Right kidney (tissue), 1 donor: ENCODE results near the gene RAB9A.

Experiments used
- DNase-seq: peaks from one replicate; pipeline ENCODE4 v3.0.0-alpha.2; 2016

RAB9A gene

GRCh38 chrX:13742397-13743176 is 53.7 kb downstream of the RAB9A start:
- DNase-seq, result no peak

- no peak for DNase-seq
These were observed 58.9 kb downstream of the RAB9A start for GRCh38 chrX:13747836-13748235.

- no peak for DNase-seq
These were observed 59.6 kb downstream of the RAB9A start for GRCh38 chrX:13748486-13748885.

GRCh38 chrX:13750204-13750603 is 61.3 kb downstream of the RAB9A start:
- DNase-seq, result no peak

GRCh38 chrX:13750812-13751211 is 61.9 kb downstream of the RAB9A start:
- DNase-seq, result no peak

- no peak for DNase-seq
These were observed 63.2 kb downstream of the RAB9A start for GRCh38 chrX:13752141-13752540.

- no peak for DNase-seq
These were observed 63.7 kb downstream of the RAB9A start for GRCh38 chrX:13752646-13753045.

- DNase-seq, result no peak
These were observed 65.8 kb downstream of the RAB9A start for GRCh38 chrX:13754765-13755164.

- no peak for DNase-seq
These were observed 66.3 kb downstream of the RAB9A start for GRCh38 chrX:13755254-13755653.

GRCh38 chrX:13756381-13756780 is 67.5 kb downstream of the RAB9A start:
- DNase-seq, result no peak

GRCh38 chrX:13759152-13759718 is 70.3 kb downstream of the RAB9A start:
- DNase-seq, result no peak
